A549 treated with DMSO at 1 μM for 4 hours (cell line): Measurements from ENCODE around the gene PPP1R12B. TPM values are rescaled to one million over a fixed set of nuclear protein-coding genes. Genes with fewer than 3 reads are reported as not detected.

Experiments used
- total RNA-seq: library from RNA; stranded (reverse); fragments of 200-300 nt; extraction: Qiagen RNA extraction; gene quantifications from 5 replicates; pipeline ENCODE4 v1.2.3, GENCODE V29; 2022; ENCODE audit warnings: low read depth

Gene PPP1R12B
- total RNA-seq: 1.9 to 3.0 TPM (median 2.8 TPM) in 5 replicates

GRCh38 chr1:202348509-202349205, at the start of gene PPP1R12B:
PPP1R12B (plus strand) TSS chr1:202348699; CDS start chr1:202348852, 153 bp downstream.

Other genes with a start within 250 kb of the PPP1R12B start
- 0.13 to 0.22 TPM (median 0.15 TPM) in 5 replicates for gene GPR37L1, start 225.8 kb upstream of the PPP1R12B start, total RNA-seq
- 35.5 to 42.7 TPM (median 41.5 TPM) in 5 replicates for gene ARL8A, start 204.0 kb upstream of the PPP1R12B start, total RNA-seq
- gene PTPN7, start 188.1 kb upstream of the PPP1R12B start, total RNA-seq: 0.05 to 0.11 TPM in 2 of 5 replicates, not detected in the others
- 0.40 to 0.75 TPM (median 0.61 TPM) in 5 replicates for gene LGR6, start 154.9 kb upstream of the PPP1R12B start, total RNA-seq
- gene UBE2T, start 6.8 kb upstream of the PPP1R12B start, total RNA-seq: 79.2 to 85.0 TPM (median 82.7 TPM) in 5 replicates